Activated T-helper 9 cell treated with anti-CD3 and anti-CD28 coated beads, Interleukin-2, amount 50 U/mL, for 16 hours (primary cell): ENCODE data around the gene BFSP1.

Experiments
- DNase-seq: peaks from one replicate; pipeline ENCODE4 v3.0.0-alpha.2; 2020; ENCODE audit warnings: low read depth

BFSP1 gene

GRCh38 chr20:17520583-17520982 lies 10.6 kb downstream of the BFSP1 start:
- no peak for DNase-seq

GRCh38 chr20:17519606-17520285 lies 11.4 kb downstream of the BFSP1 start:
- DNase-seq: no peak

- DNase-seq: no peak
Measured at GRCh38 chr20:17518339-17519052, 12.7 kb downstream of the BFSP1 start.

- DNase-seq: no peak
Measured at GRCh38 chr20:17515053-17515452, 16.1 kb downstream of the BFSP1 start.

GRCh38 chr20:17513939-17514338 lies 17.2 kb downstream of the BFSP1 start:
- DNase-seq: no peak

GRCh38 chr20:17511401-17511800 lies 19.8 kb downstream of the BFSP1 start:
- DNase-seq: no peak

GRCh38 chr20:17510548-17510947 lies 20.6 kb downstream of the BFSP1 start:
- no peak for DNase-seq

GRCh38 chr20:17508756-17509155 lies 22.4 kb downstream of the BFSP1 start:
- DNase-seq: no peak

GRCh38 chr20:17507531-17507930 lies 23.6 kb downstream of the BFSP1 start:
- no peak for DNase-seq

GRCh38 chr20:17507032-17507431 lies 24.1 kb downstream of the BFSP1 start:
- no peak for DNase-seq

- DNase-seq: peak; percentile 59
Measured at GRCh38 chr20:17505636-17506517, 25.3 kb downstream of the BFSP1 start.

- peak; percentile 15 for DNase-seq
Measured at GRCh38 chr20:17504898-17505635, 26.1 kb downstream of the BFSP1 start.

- DNase-seq: no peak
Measured at GRCh38 chr20:17504066-17504897, 26.9 kb downstream of the BFSP1 start.

- no peak for DNase-seq
Measured at GRCh38 chr20:17503301-17504065, 27.7 kb downstream of the BFSP1 start.

- DNase-seq: no peak
Measured at GRCh38 chr20:17502105-17502504, 29.1 kb downstream of the BFSP1 start.

- no peak for DNase-seq
Measured at GRCh38 chr20:17501701-17502100, 29.5 kb downstream of the BFSP1 start.

GRCh38 chr20:17500826-17501225 lies 30.4 kb downstream of the BFSP1 start:
- DNase-seq: no peak

- no peak for DNase-seq
Measured at GRCh38 chr20:17500271-17500670, 30.9 kb downstream of the BFSP1 start.

GRCh38 chr20:17499041-17499440 lies 32.1 kb downstream of the BFSP1 start:
- no peak for DNase-seq

GRCh38 chr20:17498641-17499040 lies 32.5 kb downstream of the BFSP1 start:
- no peak for DNase-seq
